HG03066 (cell line): ENCODE results near the gene PINLYP.
"Not testable (repeated sequence)": the region's sequence is repeated elsewhere in the genome, so short reads cannot be mapped to it uniquely, and the experiment has no call there.

Source experiments
- ATAC-seq: cut with Tn5 transposase; IDR thresholded peaks from one replicate; pipeline ENCODE4 v1.9.1; 2021; ENCODE audit warnings: low read depth; ENCODE audit not compliant: unreplicated experiment

The PINLYP gene

DNA sequence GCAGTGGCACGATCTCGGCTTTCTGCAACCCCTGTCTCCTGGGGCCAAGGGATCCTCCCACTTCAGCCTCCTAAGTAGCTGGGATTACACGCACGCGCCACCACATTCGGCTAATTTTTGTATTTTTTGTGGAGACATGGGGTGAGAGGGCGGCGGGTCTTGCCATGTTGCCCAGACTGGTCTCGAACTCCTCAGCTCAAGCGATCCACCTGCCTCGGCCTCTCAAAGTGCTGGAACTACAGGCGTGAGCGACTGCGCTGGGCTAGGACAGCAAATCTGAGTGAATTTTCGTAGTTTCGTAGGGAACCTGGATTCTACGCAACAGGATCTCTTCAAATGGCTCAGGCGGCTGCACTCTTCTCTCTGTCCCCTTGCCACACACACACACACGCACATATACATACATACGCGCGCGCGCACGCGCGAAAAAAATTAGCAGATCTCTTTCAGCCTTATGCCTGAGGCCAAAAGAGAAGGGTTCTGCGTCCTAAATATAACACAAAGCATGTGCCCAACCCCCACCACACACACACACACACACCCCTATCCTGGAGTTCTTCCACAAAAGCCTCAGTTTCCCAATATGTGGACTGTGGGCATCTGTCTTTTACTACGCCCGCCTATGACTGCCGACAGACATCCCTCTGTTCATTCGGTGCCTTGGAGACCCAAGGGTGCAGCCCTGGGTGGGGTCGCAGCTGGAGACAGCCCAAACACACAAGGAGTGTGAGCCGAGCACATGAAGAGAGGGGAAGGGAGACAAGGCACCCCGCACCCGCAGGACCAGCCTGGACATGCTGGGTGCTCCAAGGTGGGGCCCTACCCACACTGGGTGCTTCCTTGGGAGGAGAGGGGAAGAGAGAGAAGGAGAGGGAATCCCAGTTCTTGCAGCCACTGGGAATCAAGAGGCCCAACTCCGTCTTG lies 616 bp downstream of the PINLYP start:
- ATAC-seq, result no peak

DNA sequence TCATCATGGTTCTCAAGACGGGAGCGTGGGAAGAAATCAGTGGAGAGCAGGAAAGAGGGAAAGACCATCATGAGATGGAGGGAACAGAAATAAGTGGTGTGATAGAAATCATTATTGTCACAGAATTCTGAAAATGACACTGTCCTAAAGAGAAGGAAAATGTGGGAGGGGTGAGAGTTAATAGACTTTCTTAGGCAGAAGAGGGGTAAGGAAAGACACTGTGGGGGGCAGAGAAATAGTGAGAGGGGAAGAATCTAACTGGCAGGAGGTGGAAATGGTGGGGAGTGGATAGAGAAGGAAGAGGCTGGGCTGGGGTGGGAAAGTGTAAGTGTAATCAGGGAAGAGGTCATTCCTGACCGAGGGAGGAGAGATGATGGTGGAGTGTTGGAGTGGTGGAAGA lies 3.2 kb downstream of the PINLYP start:
- no peak for ATAC-seq

DNA sequence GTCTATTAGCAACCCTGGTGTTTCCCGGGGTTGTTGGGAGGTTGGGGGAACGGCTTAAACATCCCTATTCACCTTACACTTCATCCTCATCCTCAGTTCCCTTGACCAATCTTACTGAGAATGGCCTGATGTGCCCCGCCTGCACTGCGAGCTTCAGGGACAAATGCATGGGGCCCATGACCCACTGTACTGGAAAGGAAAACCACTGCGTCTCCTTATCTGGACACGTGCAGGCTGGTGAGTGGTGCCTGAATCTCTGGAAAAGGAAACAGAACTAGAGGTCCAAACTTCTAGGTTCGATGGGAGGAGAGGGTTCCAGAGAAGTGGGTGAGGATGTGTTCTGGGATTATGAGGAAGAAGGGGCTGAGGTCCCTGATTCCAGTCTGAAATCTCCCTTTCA lies 5.9 kb downstream of the PINLYP start:
- ATAC-seq, result no peak

DNA sequence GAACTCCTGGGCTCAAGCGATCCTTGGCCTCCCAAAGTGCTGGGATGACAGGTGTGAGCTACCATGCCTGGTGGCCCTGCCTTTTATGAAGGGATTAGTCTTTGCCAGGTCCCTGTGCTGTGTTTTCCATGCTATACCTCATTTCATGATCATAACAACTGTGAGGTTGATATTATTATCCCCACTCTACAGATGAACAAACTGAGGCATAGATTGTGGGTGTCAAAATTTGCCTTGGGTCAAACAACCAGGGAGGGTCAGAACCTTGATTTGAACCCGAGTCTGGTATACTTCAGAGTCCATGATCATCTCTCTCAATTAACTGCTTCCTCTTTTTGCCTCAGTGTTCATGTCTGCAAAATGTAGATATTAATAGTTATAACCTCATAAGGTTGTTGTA lies 6.9 kb downstream of the PINLYP start:
- no peak for ATAC-seq

DNA sequence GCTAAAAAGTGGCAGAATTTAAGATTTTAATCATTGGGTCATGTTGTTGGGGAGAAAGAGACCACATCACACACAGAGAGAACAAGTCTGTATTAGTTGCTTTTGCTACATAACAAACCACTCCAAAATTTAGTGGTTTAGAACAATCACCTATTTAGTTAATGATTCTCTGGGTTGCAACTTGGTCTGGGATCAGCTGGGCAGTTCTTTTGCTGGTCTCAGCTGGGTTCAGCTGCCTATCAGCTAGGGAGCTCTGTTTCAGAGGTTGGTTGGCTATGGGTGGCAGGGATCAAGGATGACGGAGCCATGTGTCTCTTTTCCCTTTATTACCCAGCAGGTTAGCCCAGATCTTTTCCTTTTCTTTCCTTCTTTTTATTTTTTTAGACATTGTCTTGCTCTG lies 8.9 kb downstream of the PINLYP start:
- ATAC-seq, result no peak

DNA sequence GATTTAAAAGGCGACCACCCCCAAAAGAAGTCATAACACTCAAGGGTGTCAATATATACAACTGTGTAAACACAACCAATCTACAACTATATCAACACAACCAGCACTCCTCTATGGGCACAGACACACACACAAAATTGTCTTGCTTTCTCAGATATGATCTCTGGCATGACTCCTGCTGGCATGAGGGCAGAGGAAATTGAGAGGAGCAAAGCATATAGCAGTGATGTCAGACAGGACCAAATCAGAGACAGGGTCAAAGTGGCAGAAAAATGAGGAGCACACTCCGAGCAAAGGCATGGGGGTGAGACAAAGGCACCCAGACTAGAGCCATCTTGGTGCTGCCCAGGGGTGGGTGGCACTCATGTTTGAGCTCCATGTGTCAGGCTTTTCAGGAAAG lies 10.7 kb downstream of the PINLYP start:
- no peak for ATAC-seq

DNA sequence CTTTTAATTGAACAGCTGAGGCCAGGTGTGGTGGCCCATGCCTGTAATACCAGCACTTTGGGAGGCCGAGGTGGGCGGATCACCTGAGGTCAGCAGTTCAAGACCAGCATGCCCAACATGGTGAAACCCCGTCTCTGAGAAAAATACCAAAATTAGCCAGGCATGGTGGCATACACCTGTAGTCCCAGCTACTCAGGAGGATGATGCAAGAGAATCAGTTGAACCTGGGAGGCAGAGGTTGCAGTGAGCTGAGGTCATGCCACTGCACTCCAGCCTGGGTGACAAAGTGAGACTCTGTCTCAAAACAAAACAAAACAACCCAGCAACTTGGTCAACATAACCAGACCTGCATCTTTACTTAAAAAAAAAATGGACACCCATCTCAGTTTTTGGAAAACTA lies 11.4 kb downstream of the PINLYP start:
- ATAC-seq, result not testable (repeated sequence)

DNA sequence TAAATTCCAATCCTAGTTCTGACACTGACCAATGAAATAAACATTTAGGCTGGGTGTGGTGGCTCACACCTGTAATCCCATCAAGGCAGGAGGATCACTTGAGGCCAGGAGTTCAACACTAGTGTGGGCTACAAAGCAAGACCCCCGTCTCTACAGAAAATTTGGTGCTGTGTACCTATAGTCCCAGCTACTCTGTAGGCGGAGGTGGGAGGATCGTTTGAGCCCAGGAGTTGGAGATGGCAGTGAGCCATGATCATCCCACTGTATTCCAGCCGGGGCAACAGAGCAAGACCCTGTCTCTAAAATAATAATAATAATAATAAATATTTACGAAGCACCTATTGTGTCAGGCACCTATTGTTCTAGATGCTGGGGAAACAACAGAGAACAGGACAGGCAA lies 13.7 kb downstream of the PINLYP start:
- ATAC-seq, result no peak

DNA sequence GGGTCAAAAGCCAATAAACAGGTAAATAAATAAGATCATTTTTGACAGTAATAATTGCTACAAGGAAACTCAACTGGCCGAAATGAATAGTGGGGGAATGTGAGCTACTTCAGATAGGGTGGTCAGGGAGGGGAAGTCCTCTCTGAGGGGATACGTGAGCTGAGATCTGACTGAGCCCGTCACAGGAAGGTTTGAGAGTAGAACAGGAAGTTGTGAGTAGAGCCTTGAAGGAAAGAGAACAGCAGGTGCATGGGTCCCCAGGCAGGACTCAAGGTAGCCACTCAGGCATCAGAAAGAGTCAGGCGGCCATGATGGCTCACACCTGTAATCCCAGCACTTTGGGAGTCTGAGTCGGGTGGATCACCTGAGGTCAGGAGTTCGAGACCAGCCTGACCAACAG lies 14.1 kb downstream of the PINLYP start:
- ATAC-seq, result no peak

DNA sequence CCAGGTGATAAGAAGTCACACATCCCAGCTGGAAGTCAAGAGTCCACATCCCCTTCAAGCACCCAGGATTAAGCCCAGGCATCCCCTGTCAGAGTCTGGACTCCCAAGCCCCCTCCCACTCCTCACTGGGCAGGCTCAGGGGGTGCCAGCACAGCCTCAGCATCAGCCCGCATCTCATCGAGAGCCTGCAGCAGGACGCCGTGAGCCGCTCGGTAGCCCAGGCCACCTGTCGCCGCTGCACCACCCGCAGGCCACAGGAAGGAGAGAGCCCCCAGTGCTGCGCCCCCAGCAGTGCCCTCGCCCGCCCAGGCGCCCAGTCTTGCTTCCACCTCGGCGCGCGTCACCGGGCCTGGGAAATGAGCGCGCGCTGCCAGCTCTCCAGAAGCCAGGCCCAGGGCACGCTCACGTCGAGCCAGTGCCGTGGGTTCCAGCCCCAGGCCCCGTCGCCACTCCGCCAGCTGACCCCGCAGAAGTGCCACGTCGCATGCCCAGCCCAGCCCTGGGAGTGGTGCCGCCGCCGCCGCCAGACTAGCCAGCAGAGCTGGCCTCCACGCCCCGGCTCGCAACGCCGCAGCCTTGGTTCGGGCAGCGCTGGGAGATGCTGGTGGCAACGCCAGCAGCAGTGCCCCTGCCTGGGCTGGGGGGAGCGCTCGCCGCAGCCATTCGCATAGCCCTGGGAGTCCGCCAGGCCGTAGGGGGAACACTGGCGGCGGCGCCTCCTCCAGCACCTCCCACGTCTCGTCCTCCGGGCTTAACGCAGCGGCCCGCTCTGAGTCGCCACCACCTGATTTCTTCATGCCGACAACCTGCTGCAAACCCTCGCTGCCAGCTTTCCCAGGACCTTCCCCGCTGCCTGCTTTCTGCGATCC lies 16.5 kb downstream of the PINLYP start:
- no peak for ATAC-seq

DNA sequence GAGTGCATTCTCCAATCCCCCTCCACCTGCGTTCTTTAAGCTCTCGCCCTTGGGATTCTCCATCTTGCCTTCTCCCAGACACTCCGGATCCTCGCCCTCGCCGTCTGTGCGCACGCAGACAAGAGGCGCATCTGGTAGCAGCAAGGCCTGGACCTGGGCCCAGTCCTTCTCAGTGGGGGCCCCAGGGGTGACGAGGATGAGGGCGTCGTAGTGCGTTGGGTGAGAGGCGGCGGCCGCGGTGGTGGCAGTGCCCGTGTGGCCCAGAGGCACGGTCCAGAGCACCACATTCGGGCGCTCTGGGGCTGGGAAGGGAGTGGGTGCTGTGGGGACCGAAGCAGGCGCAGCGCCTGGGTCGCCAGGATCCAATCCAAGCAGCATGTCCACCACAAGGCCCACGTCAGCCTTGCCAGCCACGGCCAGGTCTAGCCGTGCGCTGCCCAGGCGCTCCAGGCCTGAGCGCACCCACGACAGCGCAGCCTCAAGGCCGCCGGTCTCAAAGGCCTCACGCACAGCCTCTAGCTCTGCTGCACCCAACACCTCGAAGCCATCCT lies 17.3 kb downstream of the PINLYP start:
- no peak for ATAC-seq

DNA sequence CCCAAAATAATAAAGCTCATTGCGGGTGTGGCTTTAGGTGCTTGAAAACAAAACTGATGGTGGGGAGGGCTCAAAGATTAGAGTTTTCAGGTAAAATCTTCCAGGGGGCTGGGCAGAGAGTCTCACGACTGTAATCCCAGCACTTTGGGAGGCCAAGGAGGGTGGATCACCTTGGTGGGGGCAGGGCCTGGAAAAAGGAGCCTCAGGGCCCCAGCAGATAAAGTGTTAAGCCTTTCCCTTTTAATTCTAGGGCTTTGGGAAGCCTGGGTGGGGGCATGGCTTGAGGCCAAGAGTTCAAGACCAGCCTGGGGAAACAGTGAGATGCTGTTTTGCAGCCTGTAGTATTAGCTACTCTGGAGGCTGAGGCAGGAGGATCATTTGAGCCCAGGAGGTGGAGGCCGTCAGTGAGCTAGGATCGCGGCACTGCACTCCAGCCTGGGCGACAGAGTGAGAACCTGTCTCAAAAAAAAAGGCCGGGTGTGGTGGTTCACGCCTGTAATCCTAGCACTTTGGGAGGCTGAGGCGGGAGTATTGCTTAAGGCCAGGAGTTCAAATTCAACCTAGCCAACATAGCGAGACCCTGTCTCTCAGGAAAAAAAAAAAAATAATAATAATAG lies 18.6 kb downstream of the PINLYP start:
- ATAC-seq, result no peak

DNA sequence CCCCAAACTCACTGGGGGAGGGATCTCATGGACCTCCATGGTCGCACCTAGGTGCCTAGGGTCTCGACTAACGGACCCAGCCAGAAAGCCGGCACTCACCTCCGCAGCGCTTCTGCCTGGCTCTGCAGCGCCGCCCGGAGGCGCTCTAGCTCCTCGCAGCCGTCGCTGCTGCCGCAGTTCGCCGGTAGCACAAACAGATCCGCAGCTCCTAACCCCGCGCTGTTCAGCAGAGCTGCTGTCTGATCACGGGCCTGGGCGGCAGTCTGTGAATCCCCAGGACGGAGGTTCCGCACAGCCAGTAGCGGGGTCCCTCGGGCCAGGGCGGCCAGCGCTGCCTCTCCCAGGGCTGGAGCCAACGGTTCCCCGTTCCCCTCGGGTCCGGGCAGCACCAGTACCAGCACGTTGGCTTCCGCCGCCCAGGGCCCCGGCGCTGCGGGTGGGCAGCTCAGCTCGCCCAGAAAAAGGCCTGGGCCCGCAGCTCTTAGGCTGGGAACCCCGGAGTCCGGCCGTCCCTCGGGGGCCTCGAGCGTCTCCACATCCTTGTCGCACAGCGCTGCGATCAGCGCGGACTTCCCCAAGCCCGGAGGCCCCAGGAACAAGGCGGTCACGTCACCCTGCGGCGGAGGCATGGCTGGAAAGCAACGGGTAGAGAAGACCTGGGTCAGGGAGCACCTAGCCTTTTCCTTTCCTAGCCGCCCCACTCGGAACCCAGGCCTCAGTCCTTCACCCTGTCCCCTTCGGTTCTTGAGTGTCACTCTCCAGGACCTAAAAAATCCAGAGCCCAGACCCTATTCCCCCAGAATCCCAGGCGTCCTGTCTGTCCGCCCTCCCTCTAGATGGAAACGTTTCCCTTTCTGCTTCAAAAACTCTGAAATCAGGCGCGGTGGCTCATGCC lies 19.4 kb downstream of the PINLYP start:
- ATAC-seq, result no peak

DNA sequence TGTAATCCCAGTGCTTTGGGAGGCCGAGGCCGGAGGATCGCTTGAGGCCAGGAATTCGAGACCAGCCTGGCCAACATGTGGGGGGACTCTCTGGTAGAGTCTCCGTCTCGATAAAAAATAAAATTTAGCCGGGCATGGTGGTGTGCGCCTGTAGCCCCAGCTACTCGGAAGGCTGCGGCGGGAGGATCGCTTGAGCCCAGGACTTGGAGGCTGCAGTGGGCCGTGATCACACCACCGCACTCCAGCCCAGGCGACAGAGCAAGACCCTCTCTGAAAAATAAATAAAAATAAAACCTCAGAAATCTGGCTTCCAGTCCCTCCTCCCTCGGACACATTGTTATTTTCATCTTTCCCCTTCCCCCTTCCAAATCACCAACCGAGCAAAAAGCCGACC lies 20.0 kb downstream of the PINLYP start:
- ATAC-seq, result no peak

DNA sequence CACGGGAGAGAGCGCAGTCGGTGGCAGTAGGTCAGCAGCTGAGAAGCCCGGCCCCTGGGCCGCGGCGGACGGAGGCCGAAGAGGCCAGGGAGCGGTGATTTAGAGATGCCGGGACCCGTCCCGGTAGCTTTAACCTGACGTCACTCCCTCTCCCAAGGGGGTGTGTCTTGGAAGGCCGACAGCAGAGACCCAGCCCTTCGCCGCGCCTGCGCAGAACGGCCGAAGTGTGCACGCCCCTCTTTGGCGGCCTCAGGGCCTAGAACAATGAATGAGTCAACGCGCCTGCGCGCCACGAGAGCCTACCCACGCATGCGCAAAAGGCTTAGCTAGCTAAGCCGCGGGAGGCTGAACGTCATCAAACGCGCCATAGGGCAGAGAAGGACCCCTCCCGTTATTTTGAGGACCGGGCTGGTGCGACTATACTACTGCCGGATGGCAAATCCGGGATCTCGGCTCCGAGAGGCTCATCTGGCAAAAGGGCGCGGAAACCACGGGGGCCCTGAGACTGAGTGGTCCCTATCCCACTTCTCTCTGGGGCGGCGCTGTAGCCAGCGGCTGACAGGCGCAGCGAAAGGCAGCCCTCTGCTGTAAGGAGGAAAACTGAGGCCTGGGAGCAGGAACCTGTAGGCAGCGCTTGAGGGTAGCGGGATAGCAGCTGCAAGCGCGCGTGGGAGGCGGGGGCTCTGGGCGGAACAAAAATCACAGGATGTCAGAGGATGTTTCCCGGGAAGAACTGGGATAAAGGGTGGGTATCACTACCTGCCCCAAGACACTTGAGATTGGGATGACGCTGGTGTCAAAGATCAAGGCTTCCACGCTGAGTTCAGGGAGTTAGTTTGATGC lies 20.6 kb downstream of the PINLYP start, which contains the start of the genes IRGQ and ZNF576:
TSS of gene IRGQ (minus strand) at position 136 of the 843 bp plus-strand sequence. CDS start 796 bp downstream, outside the sequence.
TSS of gene ZNF576 (plus strand) at position 597 of the 843 bp plus-strand sequence. CDS start 514 bp downstream, outside the sequence.
- ATAC-seq, result peak; percentile 80

DNA sequence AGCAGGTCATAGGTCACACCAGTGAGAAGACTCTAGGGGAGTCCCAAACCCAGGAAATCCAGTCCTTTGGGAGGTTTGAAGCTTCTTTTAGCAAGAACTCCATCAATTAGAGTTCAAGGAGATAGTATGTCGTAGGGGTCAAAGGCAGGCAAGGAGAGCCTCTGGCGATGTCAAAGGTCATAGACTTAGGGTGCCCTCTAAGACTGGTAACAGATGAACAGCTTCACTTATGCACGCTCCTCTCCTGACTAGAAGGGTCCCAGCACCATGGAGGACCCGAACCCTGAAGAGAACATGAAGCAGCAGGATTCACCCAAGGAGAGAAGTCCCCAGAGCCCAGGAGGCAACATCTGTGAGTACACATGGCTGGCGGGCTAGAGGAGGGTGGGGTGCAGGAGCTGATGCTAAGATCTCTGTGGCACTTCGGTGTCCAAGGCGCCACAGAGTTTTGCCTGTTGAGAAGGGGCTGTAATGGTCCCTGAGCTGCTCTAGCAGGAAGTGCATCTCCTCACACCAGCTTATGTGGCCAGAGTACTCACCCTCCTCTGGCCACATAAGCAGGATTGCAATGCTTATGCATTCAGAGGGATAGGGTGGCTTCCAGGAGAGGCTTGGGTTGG lies 21.4 kb downstream of the PINLYP start:
- no peak for ATAC-seq

DNA sequence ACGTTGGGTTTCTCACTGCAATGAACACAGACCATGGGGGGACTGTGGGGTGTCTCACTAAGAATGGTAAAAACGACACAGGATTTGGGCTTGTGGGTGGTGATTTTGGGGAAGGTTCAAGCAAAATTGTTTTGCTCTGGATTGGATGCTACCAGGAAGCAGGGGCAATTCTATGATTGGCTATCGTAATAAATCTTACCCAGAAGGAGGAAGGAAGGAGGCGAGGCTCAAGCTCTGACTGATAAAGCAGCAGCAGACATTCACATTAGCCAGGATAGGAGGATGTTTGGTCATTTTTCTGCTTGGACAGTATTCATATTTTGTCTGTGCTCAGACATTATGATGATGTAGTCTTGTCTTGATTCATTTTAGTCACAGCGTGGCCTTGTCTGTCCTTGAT lies 22.3 kb downstream of the PINLYP start:
- no peak for ATAC-seq
